Nucleus accumbens (tissue), 56 donors: ENCODE data around the gene ARFGAP3.
A peak's percentile ranks its signal among the peaks of the same experiment; 100 is the strongest.

Experiments used
- DNase-seq, 56 donors: peaks; one replicate each; lab custom pipeline; 2025; lab: John Stamatoyannopoulos, UW

The ARFGAP3 gene

GRCh38 chr22:42856865-42857704 lies at the start of gene ARFGAP3:
Gene ARFGAP3, minus strand, starts transcription at chr22:42857273. Its CDS starts 91 bp downstream, at chr22:42857182.
- DNase-seq, result peak; percentile 37 to 95 (median 88)

GRCh38 chr22:42905702-42906183 lies 48.7 kb upstream of the ARFGAP3 start:
- no peak for DNase-seq

- no peak for DNase-seq
Measured at GRCh38 chr22:42905217-42905616, 48.1 kb upstream of the ARFGAP3 start.

DNA sequence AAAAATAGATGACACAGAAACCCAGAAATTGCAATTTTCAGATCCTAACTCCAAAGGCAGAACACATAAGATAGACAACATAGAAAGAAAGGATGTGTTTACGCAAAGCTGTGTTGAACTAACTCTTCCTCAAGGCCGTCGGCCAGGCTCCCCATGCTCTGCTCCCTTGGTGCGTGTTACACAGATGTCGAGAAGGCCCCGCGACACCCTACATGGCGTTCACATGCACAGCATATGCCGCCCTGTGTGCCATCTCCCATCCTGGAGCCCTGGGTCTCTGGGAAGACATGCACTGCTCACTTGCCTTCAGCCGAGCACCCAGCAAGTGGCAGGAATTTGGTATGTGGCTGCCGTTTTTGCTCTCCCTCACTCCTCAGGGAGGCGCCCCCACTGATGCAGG lies 47.0 kb upstream of the ARFGAP3 start:
- DNase-seq, result no peak

DNA sequence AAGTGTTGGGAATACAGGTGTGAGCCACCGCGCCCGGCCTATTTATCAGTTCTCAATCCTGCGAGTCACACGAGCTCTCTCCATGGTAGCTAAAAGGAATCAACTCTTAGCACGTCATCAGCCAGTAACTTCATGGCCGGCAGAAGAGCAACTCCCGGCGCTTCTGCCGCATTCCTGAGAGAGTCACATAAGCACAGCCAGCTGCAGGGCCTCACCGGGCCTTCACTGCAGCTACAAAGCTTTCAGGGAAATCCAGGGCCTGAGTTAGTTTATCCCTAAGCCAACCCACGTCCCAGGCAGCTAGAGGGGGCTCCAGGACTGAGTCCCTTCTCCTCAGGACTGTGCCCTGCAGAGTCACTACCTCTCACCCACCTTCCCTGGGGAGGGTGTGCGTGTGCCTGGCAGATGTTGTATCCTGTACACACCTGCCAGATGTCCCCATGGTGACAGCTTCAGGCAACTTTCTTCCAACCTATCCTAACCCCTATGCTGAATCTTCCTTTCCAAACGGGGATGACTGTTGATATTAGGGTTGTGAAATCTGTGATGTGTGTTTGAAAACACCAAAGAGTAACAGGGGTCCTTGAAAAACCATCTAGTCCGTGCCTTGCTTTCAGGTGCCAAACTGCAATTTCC lies 45.9 kb upstream of the ARFGAP3 start:
- DNase-seq, result no peak

- no peak for DNase-seq
Measured at GRCh38 chr22:42901790-42902508, 44.9 kb upstream of the ARFGAP3 start.

DNA sequence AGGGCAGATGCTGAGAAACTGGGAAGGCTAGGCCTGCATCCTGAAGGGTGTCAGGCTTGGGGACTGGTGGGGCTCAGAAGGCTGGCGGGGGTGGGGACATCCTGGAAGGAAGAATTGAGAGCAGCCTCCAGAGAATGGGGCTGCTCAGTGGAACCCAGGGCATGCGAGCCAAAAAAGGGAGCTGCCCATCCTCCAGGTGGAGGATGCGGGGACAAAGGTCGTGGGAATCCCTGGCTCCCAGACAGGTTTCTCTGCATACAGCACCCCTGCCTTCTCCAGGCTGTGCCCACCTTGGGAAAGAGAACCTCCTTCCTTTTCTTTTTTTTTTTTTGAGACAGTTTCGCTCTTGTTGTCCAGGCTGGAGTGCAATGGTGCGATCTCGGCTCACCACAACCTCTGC lies 40.9 kb upstream of the ARFGAP3 start:
- no peak for DNase-seq

DNA sequence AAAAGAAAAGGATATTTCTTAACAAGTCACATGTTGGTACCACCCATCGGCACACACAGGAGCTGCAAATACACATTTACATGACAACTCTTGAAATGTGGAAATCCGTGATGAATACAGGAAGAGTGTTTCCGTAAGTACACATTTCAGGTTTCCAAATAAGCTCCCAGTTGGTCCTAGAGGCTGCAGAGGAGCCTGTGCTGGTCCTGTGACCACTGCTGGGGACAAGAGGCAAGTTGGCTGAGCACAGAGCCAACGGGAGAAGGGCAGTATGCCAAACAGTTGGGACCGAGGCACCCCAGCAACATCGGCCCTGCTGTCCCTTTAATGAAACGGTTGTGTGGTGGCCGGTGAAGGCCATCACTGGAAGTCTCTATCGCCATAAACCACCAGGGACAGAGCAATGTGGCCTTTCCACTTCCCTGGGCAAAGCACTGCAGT lies 38.5 kb upstream of the ARFGAP3 start:
- peak in 14 of 56 donors; percentile 8 to 55 (median 18) for DNase-seq

- DNase-seq, result peak in 1 of 56 donors; percentile 10
Measured at GRCh38 chr22:42895087-42895486, 38.0 kb upstream of the ARFGAP3 start.

GRCh38 chr22:42893371-42894150 lies 36.5 kb upstream of the ARFGAP3 start:
- DNase-seq, result no peak

DNA sequence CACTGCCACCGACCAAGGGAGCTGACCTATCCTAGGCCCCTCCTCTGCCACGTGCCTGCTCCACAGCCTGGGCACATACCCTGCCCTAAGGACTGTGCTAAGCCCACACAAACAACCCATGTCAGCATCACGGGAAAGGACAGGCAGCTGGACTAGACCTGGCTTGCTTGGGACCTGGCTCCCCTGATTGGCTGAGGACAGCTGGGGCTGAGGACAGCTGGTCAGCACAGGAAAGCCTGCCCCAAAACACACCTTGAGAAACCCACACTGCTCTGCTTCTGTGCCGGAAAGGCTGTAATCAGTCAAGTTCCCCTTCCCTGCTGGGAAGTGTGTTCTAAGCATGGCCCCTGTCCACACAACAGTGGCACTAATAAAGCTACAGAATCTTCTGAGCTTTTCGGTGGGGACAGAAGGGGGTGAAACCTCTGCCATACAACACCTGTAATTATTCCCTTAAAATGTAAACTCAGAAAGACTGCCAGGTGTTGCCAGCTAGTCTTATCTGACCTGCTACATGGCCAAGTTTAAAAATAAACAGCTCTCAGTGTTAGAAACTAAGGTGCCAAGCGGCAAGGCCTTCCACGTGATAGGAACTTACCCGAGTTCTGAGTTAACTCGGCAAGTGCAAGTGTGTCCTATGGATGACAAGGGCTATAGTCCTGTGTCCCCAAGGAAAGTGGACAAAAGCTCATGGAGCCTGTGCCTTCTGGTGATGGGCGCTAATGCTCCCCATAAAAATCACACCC lies 35.7 kb upstream of the ARFGAP3 start:
- no peak for DNase-seq

DNA sequence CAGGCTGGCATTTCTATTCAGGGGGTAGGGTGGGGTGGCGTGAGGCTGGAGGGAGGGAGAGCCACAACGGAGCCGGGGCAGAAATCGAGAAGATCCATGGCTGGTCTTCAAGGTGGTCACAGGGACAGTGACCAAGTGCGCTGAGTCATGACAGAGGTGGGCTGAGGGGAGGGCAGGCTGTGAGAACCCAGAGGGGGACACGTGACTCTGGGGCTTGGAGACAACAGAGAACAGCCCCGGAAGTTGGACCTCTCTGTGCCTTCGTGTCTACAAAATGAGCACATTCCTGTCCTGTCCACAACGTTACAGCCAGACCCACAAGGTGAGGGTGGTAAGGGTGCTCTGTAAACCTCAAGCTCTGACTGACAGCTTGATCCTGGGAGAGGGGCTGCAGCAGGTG lies 35.1 kb upstream of the ARFGAP3 start:
- no peak for DNase-seq

- DNase-seq, result no peak
Measured at GRCh38 chr22:42891696-42892095, 34.6 kb upstream of the ARFGAP3 start.

DNA sequence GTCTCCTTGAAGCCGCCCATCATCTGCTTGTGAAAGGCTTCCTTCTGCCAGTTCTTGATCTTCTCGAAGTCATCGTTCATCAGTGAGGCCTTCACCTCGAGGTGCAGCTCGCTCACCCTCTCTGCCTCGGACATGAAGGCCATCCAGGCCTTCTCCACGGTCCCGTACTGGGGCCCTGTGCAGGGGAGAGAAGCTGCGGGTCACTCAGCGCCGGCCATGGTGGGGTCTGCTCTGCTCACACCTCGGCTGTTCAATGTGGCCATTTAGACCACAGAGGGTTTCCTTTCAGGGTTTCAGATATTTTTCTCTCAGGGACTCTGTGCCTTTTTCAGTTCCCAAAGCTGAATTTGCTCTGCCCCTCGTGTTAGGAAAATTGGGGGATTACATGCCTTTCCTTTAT lies 33.9 kb upstream of the ARFGAP3 start:
- no peak for DNase-seq

- DNase-seq, result peak in 4 of 56 donors; percentile 15 to 42 (median 17)
Measured at GRCh38 chr22:42889304-42889703, 32.2 kb upstream of the ARFGAP3 start.

DNA sequence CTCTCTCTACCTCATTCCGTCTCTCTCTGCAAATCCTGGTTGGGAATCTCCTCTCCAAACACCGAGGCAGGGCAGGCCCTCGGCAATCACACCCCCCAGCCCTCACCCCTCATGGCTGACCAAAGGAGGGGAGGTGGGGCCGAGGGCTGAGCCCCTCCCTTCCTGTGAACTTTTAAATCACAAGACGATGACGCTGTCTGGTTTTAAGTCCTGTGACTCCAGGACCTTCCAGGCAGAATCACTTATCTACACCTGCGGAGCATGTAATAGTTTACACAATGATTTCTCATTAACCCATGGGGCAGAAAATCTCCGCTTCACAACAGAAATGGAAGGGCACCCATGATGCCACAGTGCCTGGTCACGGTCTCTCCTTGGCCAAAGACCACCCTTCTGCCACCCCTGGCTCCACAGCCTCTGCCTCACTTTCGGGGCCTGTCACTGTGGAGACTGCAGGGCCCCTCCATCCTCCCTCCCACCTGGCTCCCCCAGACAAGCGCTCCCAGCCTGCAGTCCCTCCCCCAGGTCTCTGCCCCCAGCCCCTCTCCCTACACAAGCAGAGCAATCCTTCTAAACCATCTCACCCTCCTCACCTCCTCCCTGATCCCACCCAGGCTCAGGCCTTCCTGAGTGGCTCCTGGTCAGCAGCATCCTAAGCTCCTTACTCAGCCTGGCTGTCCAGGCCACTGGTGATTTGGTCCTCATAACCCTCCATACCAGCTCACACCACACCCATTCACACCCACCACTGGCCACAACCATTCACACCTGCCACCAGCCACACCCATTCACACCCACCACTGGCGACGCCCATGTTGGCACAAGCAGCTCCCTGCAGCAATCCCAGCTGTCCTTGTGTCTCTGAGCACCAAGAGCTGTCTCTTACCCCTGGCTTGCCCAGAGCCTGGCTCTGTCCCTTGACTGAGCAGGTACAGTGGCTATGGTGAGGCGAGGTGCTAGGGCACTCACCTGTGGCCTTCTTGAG lies 30.7 kb upstream of the ARFGAP3 start:
- no peak for DNase-seq

DNA sequence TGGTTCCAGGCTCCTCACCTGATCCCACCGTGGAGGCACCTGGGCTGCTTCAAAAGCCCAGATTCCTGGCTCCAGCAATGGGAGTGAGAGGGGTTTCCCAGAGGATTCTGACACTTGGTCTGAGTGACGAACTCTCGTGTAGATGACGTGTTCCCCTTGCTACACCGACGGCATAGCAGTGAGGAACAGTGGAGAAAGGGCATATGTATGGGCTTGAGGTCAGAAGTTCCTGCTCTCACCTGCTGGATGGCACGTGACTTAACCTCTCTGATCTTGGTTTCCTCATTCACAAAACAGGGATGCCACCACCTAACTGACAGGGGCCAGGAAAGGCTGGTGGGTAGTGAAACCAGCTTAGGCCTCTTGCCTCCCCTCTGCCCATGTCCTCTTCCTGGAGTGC lies 30.0 kb upstream of the ARFGAP3 start:
- DNase-seq, result no peak

GRCh38 chr22:42885446-42885845 lies 28.4 kb upstream of the ARFGAP3 start:
- DNase-seq, result no peak
